SK-N-SH (cell line): ENCODE measurements around the gene RPS6KA5.

Source experiments
- CTCF ChIP-seq: fragments of 200-600 bp; sonication (generic); IDR thresholded peaks from 2 replicates; pipeline ENCODE4 v1.6.1; 2017; ENCODE audit warnings: antibody characterized with exemption, mild to moderate bottlenecking, moderate library complexity
- POLR2AphosphoS5 ChIP-seq: IDR thresholded peaks from 2 replicates; pipeline ENCODE4 v1.6.1; 2012; ENCODE audit warnings: low read depth, low read length
- SIN3A ChIP-seq: IDR thresholded peaks from 2 replicates; pipeline ENCODE4 v1.6.1; 2012; ENCODE audit warnings: low read depth, mild to moderate bottlenecking, low read length, moderate library complexity, borderline replicate concordance
- TAF1 ChIP-seq: IDR thresholded peaks from 2 replicates; pipeline ENCODE4 v1.6.1; 2012; ENCODE audit warnings: low read depth, mild to moderate bottlenecking, low read length, moderate library complexity, borderline replicate concordance

DNA sequence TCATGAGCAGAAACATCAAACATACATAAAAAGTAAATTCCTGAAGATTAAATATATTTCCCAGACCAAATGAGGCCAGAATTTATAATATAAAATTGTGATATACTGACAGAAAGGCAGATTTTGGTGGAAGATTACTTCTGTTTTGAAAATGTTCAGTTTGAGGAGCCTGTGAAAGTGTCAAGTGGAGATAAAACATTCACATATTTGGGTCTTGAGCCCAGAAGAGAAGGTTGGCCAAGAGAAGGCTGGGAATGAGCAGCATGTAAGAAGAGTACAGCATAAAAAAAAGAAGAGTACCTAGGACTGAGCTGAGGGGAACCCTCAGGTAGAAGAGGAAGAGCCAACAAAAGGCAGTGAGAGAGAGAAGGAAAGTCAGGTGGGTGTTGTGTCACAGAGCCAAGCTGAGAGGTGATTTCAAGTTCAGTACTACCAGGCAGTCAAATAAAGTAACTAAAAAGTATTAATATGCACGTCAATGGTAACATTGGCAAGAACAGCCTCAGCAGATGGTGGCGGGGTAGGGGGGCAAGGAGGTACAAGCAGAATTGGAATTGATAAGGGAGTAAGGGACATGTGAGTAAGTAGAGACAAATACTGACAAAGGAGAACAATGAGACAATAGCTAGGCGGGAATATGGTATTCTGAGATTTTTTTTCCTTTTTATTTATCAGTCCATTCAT, 123.5 kb downstream of the RPS6KA5 start:
- no peak for TF ChIP-seq POLR2AphosphoS5
- TF ChIP-seq TAF1 = no peak
- TF ChIP-seq SIN3A = no peak
- TF ChIP-seq CTCF = no peak
